Neural cell (in vitro differentiated cells): ENCODE data around the gene SLC35B4.

Source experiments
- CTCF ChIP-seq: fragments of 450-650 bp; IDR thresholded peaks from 2 replicates; pipeline ENCODE4 v1.5.1; 2014; ENCODE audit warnings: antibody characterized with exemption, mild to moderate bottlenecking, moderate library complexity; ENCODE audit not compliant: poor library complexity, severe bottlenecking
- EP300 ChIP-seq: fragments of 450-650 bp; conservative IDR thresholded peaks from 2 replicates; pipeline ENCODE4 v1.6.1; 2014; ENCODE audit warnings: antibody characterized with exemption, mild to moderate bottlenecking, moderate library complexity; ENCODE audit not compliant: poor library complexity, severe bottlenecking
- EZH2 ChIP-seq: fragments of 200-600, 300-800 bp; shearing (Covaris generic), sonication (generic); IDR thresholded peaks from 2 replicates; pipeline ENCODE4 v1.6.1; 2014; ENCODE audit warnings: antibody characterized with exemption, low read length, borderline replicate concordance, mild to moderate bottlenecking; ENCODE audit not compliant: insufficient read depth, poor library complexity, severe bottlenecking
- MXI1 ChIP-seq: fragments of 450-650 bp; conservative IDR thresholded peaks from 2 replicates; pipeline ENCODE4 v1.6.1; 2014; ENCODE audit warnings: antibody characterized with exemption, mild to moderate bottlenecking; ENCODE audit not compliant: poor library complexity, severe bottlenecking
- POLR2AphosphoS5 ChIP-seq: IDR thresholded peaks from 2 replicates; pipeline ENCODE4 v1.6.1; 2012
- RAD21 ChIP-seq: fragments of 450-650 bp; conservative IDR thresholded peaks from 2 replicates; pipeline ENCODE4 v1.6.1; 2014; ENCODE audit warnings: antibody characterized with exemption, mild to moderate bottlenecking, moderate library complexity
- REST ChIP-seq: IDR thresholded peaks from 2 replicates; pipeline ENCODE4 v1.6.1; 2012; ENCODE audit warnings: borderline replicate concordance
- SMC3 ChIP-seq: fragments of 450-650 bp; conservative IDR thresholded peaks from 2 replicates; pipeline ENCODE4 v1.6.1; 2014; ENCODE audit warnings: antibody characterized with exemption, mild to moderate bottlenecking, moderate library complexity; ENCODE audit not compliant: poor library complexity
- TAF1 ChIP-seq: IDR thresholded peaks from 2 replicates; pipeline ENCODE4 v1.6.1; 2012; ENCODE audit warnings: low read depth

- TF ChIP-seq REST (no peak), CTCF (no peak), EZH2 (no peak), TAF1 (no peak), POLR2AphosphoS5 (no peak), RAD21 (no peak), MXI1 (no peak), SMC3 (no peak), EP300 (no peak)
Measured at GRCh38 chr7:134359787-134360432, 43.2 kb upstream of the SLC35B4 start.
